HUES48 (cell line): ENCODE results near the gene C7orf33.
A peak's percentile ranks its signal among the peaks of the same experiment; 100 is the strongest.
"Not testable (repeated sequence)": the region's sequence is repeated elsewhere in the genome, so short reads cannot be mapped to it uniquely, and the experiment has no call there.

Source experiments
- H3K27ac ChIP-seq: one replicate; pipeline ENCODE4 v1.7.0; 2013; ENCODE audit warnings: low read depth, low read length, inconsistent platforms
- H3K27me3 ChIP-seq: 2 replicates; pipeline ENCODE4 v1.6.1; 2013; ENCODE audit warnings: mild to moderate bottlenecking, low read length; ENCODE audit not compliant: control insufficient read depth, insufficient read depth
- H3K36me3 ChIP-seq: 2 replicates; pipeline ENCODE4 v1.6.1; 2013; ENCODE audit warnings: low read length; ENCODE audit not compliant: control insufficient read depth, insufficient read depth
- H3K4me1 ChIP-seq: 2 replicates; pipeline ENCODE4 v1.6.1; 2013; ENCODE audit warnings: mild to moderate bottlenecking, low read length; ENCODE audit not compliant: control insufficient read depth, insufficient read depth
- H3K4me3 ChIP-seq: 2 replicates; pipeline ENCODE4 v1.5.1; 2013; ENCODE audit warnings: mild to moderate bottlenecking, low read depth, low read length
- H3K9ac ChIP-seq: 2 replicates; pipeline ENCODE4 v1.6.1; 2013; ENCODE audit warnings: mild to moderate bottlenecking, low read depth, low read length, moderate library complexity
- H3K9me3 ChIP-seq: 2 replicates; pipeline ENCODE4 v1.6.1; 2013; ENCODE audit warnings: low read length; ENCODE audit not compliant: control insufficient read depth, insufficient read depth

C7orf33 gene

DNA sequence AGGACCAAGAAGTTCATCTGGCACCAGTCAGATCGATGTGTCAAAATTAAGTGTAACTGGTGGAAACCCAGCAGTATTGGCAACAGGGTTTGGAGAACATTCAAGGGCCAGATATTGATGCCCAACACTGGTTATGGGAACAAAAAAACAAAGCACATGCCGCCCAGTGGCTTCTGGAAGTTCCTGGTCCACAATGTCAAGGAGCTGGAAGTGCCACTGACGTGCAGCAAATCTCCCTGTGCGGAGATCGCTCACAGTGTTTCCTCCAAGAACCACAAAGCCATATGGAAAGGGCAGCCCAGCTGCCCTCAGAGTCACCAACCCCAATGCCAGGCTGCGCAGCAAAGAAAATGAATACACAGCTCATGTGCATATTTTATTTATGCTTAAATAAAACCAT is 10.1 kb upstream of the C7orf33 start:
- H3K9me3 ChIP-seq, result no peaks in the 10 kb centered on the region
- no peaks in the 10 kb centered on the region for H3K36me3 ChIP-seq
- no peak overlapping the region for H3K4me3 ChIP-seq
- H3K9ac ChIP-seq, result no peak overlapping the region
- no peak overlapping the region for H3K27ac ChIP-seq
- H3K27me3 ChIP-seq, result no peaks in the 10 kb centered on the region
- H3K4me1 ChIP-seq, result no peaks in the 10 kb centered on the region

DNA sequence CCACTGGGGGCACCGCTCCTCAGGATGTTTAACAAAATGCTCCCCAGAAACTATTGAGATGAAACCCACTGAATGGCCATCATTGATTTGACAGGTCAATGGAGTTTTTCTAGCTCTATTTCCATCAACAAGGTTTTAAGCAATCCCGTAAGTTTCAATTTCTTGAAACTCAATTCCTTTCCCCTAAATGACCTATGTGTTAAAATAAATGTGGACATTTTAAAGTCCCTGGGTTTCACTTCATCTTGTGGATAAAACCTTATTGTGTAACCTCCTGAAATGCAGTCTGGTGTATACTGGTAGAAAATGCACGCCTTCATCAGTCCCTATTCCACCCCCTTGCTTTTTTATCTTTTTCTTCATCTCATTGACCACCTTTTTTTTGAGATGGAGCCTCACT is 8.9 kb upstream of the C7orf33 start:
- Histone ChIP-seq H3K9ac (no peak overlapping the region), H3K4me1 (no peaks in the 10 kb centered on the region), H3K27ac (no peak overlapping the region), H3K9me3 (no peaks in the 10 kb centered on the region), H3K36me3 (no peaks in the 10 kb centered on the region), H3K4me3 (no peak overlapping the region), H3K27me3 (no peaks in the 10 kb centered on the region)

DNA sequence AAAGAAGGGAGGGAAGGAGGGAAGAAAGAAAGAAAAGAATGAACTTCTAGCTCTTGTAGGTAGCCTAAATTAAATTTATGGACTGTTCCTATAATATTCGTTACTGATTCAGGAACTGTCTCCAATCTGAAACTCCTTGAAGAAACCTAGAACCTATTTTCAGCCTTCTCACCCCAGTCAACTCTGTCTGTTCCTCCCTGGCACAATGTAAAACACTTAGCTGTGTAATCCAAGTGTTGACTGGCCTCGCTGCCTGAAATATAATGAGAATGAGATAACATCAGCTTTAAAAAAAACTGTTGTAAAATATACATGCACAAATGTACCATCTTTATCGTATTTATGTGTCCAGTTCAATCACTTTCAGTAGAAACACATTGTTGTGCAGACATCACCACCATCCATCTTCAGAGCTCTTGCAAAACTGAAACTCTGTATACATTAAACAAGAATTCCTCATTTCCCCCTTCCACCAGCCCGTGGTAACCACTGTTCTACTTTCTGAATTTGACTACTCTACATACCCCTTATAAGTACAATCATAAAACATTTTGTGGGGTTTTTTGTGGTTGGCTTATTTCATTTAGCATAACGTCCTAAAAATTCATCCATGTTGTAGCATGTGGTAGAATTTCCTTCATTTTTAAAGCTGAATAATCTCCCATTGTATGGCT is 6.3 kb upstream of the C7orf33 start:
- no peaks in the 10 kb centered on the region for H3K9me3 ChIP-seq
- no peaks in the 10 kb centered on the region for H3K27me3 ChIP-seq
- H3K4me1 ChIP-seq, result peaks cover 17% of the 10 kb centered on the region
- H3K9ac ChIP-seq, result no peak overlapping the region
- H3K27ac ChIP-seq, result no peak overlapping the region
- H3K4me3 ChIP-seq, result no peak overlapping the region
- no peaks in the 10 kb centered on the region for H3K36me3 ChIP-seq

DNA sequence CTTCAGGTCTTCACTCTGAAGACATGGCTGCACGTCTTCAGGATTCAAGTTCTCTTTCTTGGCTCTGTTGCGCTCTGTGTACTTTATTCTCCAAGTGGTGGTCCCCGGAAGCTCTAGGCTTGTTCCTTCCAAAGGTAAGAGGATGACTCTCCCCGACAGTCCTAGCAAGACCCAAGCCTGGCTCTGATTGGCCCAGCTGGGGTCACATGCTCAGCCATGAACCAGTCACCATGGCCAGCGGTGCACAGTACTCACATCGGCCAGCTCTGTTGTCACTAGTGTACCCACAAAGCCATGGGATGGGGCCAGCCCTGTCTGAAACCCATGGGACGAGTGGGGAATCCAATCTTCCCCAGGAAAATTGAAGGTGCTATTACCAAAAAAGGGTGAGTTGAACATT is 5.2 kb upstream of the C7orf33 start:
- Histone ChIP-seq H3K27ac (no peak overlapping the region), H3K9ac (no peak overlapping the region), H3K4me3 (no peak overlapping the region), H3K27me3 (no peaks in the 10 kb centered on the region), H3K36me3 (no peaks in the 10 kb centered on the region), H3K9me3 (no peaks in the 10 kb centered on the region), H3K4me1 (peaks cover 27% of the 10 kb centered on the region)

DNA sequence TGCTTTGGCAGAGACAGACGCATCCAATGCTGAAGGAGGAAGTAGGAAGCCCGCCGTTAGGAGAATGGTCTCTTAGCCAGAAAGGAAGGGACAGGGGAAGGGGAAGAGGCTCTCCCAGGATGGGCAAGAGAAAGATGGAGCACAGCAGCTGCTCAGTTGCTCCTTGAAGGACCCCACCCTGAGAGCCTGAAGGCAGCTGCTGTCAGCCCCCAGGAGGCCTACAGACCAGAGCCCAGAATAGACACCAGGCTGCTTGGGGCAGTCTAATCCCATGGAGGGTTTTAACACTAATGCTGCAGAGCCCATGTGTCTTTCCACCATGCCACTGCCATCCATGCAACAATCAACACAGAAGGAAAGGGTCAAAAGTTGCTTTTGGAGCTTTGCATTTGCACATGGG is 3.5 kb upstream of the C7orf33 start:
- Histone ChIP-seq H3K4me1 (peaks cover 36% of the 10 kb centered on the region), H3K27me3 (no peaks in the 10 kb centered on the region), H3K9me3 (no peaks in the 10 kb centered on the region), H3K36me3 (no peaks in the 10 kb centered on the region), H3K9ac (no peak overlapping the region), H3K27ac (no peak overlapping the region), H3K4me3 (no peak overlapping the region)

- H3K27me3 ChIP-seq, result no peaks in the 10 kb centered on the region
- no peaks in the 10 kb centered on the region for H3K9me3 ChIP-seq
- H3K27ac ChIP-seq, result no peak overlapping the region
- H3K36me3 ChIP-seq, result no peaks in the 10 kb centered on the region
- H3K4me1 ChIP-seq, result peaks cover 38% of the 10 kb centered on the region
- H3K9ac ChIP-seq, result no peak overlapping the region
- no peak overlapping the region for H3K4me3 ChIP-seq
Measured at GRCh38 chr7:148588168-148588567, 2.4 kb upstream of the C7orf33 start.

DNA sequence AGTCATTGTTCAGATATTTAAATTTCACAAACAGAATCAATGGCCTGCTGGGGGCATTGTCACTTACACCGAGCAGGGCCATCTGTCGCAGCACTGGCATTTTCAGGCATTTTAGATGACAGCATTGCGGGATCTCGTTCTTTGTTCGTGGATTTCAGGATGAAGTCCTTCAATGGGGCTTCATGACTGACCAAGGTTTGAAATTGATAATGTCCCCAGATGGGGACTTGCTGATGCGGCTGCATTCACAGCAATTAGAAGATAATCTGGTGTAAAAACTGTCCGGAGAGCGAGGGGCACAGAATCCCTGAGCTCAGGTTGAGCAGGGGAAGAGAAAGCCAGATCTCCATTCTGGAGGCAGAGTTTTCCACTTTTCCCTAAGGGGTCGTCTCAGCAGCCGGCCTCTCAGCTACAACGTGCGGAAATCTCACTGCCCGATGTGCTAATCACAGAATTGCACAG is 1.9 kb upstream of the C7orf33 start:
- Histone ChIP-seq H3K4me1 (peaks cover 38% of the 10 kb centered on the region), H3K9ac (no peak overlapping the region), H3K9me3 (no peaks in the 10 kb centered on the region), H3K27me3 (no peaks in the 10 kb centered on the region), H3K27ac (peak overlapping the region; percentile 37), H3K36me3 (no peaks in the 10 kb centered on the region), H3K4me3 (no peak overlapping the region)

DNA sequence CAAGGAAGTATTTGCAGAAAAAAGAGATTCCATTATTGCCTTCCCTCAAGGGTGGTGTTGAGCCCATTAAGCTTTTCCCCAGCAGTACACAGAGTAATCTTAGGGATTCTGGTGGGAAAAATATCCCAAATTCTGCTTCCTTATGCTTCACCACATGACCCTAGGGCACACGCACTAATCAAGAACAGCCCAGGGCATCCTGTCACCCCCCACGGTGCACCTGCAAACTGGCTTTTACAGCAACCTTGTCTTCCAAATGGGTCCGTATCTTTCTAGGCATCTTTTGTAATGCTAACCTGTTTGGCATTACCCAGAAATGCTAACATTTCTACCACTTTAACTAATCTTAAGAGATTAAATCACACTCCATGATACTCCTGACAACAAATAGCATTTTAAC is 926 bp upstream of the C7orf33 start:
- H3K9me3 ChIP-seq, result no peaks in the 10 kb centered on the region
- H3K9ac ChIP-seq, result no peak overlapping the region
- H3K4me1 ChIP-seq, result peaks cover 38% of the 10 kb centered on the region
- H3K27ac ChIP-seq, result no peak overlapping the region
- H3K36me3 ChIP-seq, result no peaks in the 10 kb centered on the region
- H3K27me3 ChIP-seq, result no peaks in the 10 kb centered on the region
- H3K4me3 ChIP-seq, result no peak overlapping the region

GRCh38 chr7:148596354-148596753 is 5.8 kb downstream of the C7orf33 start:
- H3K36me3 ChIP-seq, H3K9ac ChIP-seq, H3K9me3 ChIP-seq, H3K27ac ChIP-seq, H3K4me3 ChIP-seq, H3K4me1 ChIP-seq, H3K27me3 ChIP-seq: not testable (repeated sequence)

DNA sequence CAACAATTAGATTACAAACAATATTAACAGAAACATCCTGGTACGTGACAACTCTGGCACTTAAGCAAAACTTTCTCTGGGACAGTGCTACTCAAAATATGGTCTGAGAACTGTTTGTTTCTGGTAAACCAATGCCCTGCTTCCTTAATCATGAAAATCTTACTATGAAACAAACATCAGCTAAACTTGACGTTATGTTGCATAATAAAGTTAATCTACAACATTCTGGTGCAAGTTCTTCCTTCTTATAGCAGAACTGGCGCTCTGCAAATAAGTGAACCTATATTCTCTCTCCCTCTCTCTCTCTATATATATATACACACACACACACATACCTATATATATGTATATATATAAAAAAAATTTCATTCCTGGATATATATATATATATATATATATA is 7.8 kb downstream of the C7orf33 start:
- Histone ChIP-seq H3K36me3 (no peaks in the 10 kb centered on the region), H3K9me3 (0 out of 2 replicates have a peak, but pooled peaks cover 4% of the 10 kb centered on the region), H3K27ac (no peak overlapping the region), H3K4me3 (no peak overlapping the region), H3K27me3 (no peaks in the 10 kb centered on the region), H3K9ac (no peak overlapping the region), H3K4me1 (no peaks in the 10 kb centered on the region)

DNA sequence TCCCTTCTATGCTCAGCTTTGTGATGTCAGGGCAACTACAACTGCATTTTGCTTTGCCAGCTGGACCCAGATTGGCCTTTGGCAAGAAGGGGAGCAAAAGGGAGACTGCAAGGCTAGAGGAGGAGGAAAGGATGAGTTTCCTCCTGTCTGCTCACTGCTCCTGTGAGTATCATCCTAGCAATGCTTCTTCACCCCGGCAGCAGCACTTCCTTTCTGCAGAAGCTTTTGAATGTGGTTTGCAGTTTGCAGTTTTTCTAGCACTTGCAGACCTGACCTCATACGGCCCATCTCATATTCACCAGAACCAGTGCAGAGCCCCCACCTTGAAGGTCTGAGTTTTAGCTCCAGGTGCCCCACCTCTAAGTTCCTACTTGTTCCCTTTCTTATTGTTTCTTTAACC is 14.8 kb downstream of the C7orf33 start:
- Histone ChIP-seq H3K9ac (no peak overlapping the region), H3K36me3 (no peaks in the 10 kb centered on the region), H3K27ac (no peak overlapping the region)

More for the DNA sequence above, 14.8 kb downstream of the C7orf33 start:
- Histone ChIP-seq H3K4me3 (no peak overlapping the region), H3K9me3 (no peaks in the 10 kb centered on the region), H3K27me3 (no peaks in the 10 kb centered on the region), H3K4me1 (peaks cover 20% of the 10 kb centered on the region)
